A549 (cell line): ENCODE data around the gene DSCAML1.

Experiments used
- BHLHE40 ChIP-seq: IDR thresholded peaks from 2 replicates; pipeline ENCODE4 v1.6.1; 2012; ENCODE audit warnings: low read depth, low read length, inconsistent platforms
- CHD2 ChIP-seq: fragments of 150-350 bp; IDR thresholded peaks from 2 replicates; pipeline ENCODE4 v1.6.1; 2014; ENCODE audit warnings: low read length; ENCODE audit not compliant: partially characterized antibody
- CTCF ChIP-seq: fragments of >200 bp; sonication (Bioruptor Twin); formaldehyde crosslinking; IDR thresholded peaks from 3 replicates; pipeline ENCODE4 v1.5.1; 2016
- POLR2A ChIP-seq: IDR thresholded peaks from 2 replicates; pipeline ENCODE4 v1.6.1; 2012; ENCODE audit warnings: mild to moderate bottlenecking, low read length
- RCOR1 ChIP-seq: fragments of 150-350 bp; IDR thresholded peaks from 2 replicates; pipeline ENCODE4 v1.6.1; 2014; ENCODE audit warnings: antibody characterized with exemption, low read length, low read depth
- SMC3 ChIP-seq: fragments of >200 bp; sonication (Bioruptor Twin); formaldehyde crosslinking; IDR thresholded peaks from 3 replicates; pipeline ENCODE4 v1.6.1; 2018; ENCODE audit warnings: inconsistent platforms

- TF ChIP-seq SMC3, result no peak
- TF ChIP-seq CHD2, result no peak
- no peak for TF ChIP-seq RCOR1
- TF ChIP-seq POLR2A, result no peak
- no peak for TF ChIP-seq BHLHE40
- TF ChIP-seq CTCF, result no peak
These were observed 86.8 kb downstream of the DSCAML1 start for GRCh38 chr11:117710211-117710610.
